Large intestine (tissue), 3 donors: ENCODE measurements around the gene APOD. TPM values are rescaled to one million over a fixed set of nuclear protein-coding genes. Genes with fewer than 3 reads are reported as not detected.
A peak's percentile ranks its signal among the peaks of the same experiment; 100 is the strongest.

Experiments
- DNase-seq, 2 donors: peaks; one replicate each; pipeline versions ENCODE4 v3.0.0 to v3.0.0-alpha.2; 2013
- H3K27ac ChIP-seq: one replicate; pipeline ENCODE4 v1.5.1; 2013; ENCODE audit warnings: low read length
- H3K27me3 ChIP-seq: 2 replicates; pipeline ENCODE4 v1.6.1; 2013; ENCODE audit warnings: low read length; ENCODE audit not compliant: control insufficient read depth, insufficient read depth
- H3K36me3 ChIP-seq: 2 replicates; pipeline ENCODE4 v1.6.1; 2013; ENCODE audit warnings: low read length; ENCODE audit not compliant: control insufficient read depth, insufficient read depth
- H3K4me1 ChIP-seq: one replicate; pipeline ENCODE4 v1.6.1; 2013; ENCODE audit warnings: low read length; ENCODE audit not compliant: control insufficient read depth, insufficient read depth
- H3K4me3 ChIP-seq: one replicate; pipeline ENCODE4 v1.5.1; 2013; ENCODE audit warnings: low read length
- H3K9me3 ChIP-seq: one replicate; pipeline ENCODE4 v1.6.1; 2013; ENCODE audit warnings: mild to moderate bottlenecking, low read depth, low read length, moderate library complexity; ENCODE audit not compliant: control insufficient read depth
- WGBS: methylation state at CpG from one replicate; pipeline ENCODE4 v1.1.5; 2013; ENCODE audit warnings: low lambda C conversion rate; ENCODE audit not compliant: insufficient coverage; 5-methylcytosine and 5-hydroxymethylcytosine counted together
- polyA plus RNA-seq: library from polyadenylated mRNA; unstranded; fragments of 120-200 nt; gene quantifications from one replicate; pipeline ENCODE4 v1.2.1, GENCODE V29; 2013

The APOD gene
- polyA plus RNA-seq, 1 donor, result 12.6 TPM

DNA sequence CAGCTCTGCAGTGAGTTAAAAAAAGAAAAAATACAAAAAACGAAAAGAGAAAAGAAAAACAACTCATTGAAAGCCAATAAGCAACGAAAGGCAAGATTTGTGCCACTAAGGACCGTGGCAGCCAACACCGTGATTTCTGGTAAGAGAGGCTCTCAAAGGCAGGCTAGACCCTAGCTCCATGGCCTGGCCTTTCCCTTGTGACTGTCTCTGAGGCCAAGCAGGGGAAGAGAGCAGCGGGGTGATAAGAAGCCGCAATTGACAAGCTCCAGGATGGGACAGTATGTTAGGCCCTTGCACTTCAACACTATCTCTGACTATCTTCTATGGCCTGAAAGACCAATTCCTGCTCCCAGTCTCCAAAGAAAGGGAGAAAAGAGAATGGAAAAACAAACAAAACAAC, 12.4 kb downstream of the APOD start:
- Histone ChIP-seq H3K4me1 (no peaks in the 10 kb centered on the region), H3K4me3 (no peak overlapping the region), H3K27ac (no peak overlapping the region), H3K36me3 (no peaks in the 10 kb centered on the region), H3K9me3 (no peaks in the 10 kb centered on the region), H3K27me3 (no peaks in the 10 kb centered on the region)
- 80% methylated on average over 4 of the region's 6 CpGs for WGBS
- no peak for DNase-seq

GRCh38 chr3:195570912-195571311, 12.8 kb downstream of the APOD start:
- WGBS, result no CpG with 5 or more reads among the region's 9 CpGs
- DNase-seq, result no peak
- H3K9me3 ChIP-seq, result no peaks in the 10 kb centered on the region
- no peak overlapping the region for H3K4me3 ChIP-seq
- no peaks in the 10 kb centered on the region for H3K36me3 ChIP-seq
- H3K4me1 ChIP-seq, result no peaks in the 10 kb centered on the region
- no peaks in the 10 kb centered on the region for H3K27me3 ChIP-seq
- no peak overlapping the region for H3K27ac ChIP-seq

DNA sequence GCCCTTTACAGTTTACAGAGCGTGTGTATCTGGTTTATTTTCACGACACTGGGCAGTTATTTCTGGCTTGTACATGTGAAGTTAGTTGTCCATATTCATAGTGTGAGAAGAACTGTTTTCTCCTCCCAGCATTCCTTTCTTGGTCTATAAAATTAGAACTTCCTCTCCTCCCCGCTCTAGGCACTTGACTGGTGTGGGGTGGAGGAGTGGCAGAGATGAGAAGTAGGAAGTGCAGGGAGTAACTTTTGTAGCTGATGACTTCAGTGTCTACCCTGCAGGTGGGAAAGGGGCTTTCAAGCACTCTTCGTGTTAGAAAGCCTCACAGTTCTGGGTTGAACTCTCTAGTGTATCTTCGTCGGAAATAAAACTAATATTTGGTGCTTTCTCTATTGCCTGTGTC, 13.4 kb downstream of the APOD start:
- WGBS, result 100% methylated on average over 2 of the region's 6 CpGs
- no peak overlapping the region for H3K27ac ChIP-seq
- no peaks in the 10 kb centered on the region for H3K27me3 ChIP-seq
- H3K4me1 ChIP-seq, result no peaks in the 10 kb centered on the region
- no peak for DNase-seq
- no peak overlapping the region for H3K4me3 ChIP-seq
- H3K36me3 ChIP-seq, result no peaks in the 10 kb centered on the region
- no peaks in the 10 kb centered on the region for H3K9me3 ChIP-seq

GRCh38 chr3:195568630-195569029, 15.1 kb downstream of the APOD start:
- no peaks in the 10 kb centered on the region for H3K27me3 ChIP-seq
- WGBS, result no CpG with 5 or more reads among the region's 5 CpGs
- no peaks in the 10 kb centered on the region for H3K9me3 ChIP-seq
- no peaks in the 10 kb centered on the region for H3K4me1 ChIP-seq
- no peak for DNase-seq
- no peak overlapping the region for H3K4me3 ChIP-seq
- H3K27ac ChIP-seq, result no peak overlapping the region
- no peaks in the 10 kb centered on the region for H3K36me3 ChIP-seq

GRCh38 chr3:195566797-195567196, 16.9 kb downstream of the APOD start:
- no peak overlapping the region for H3K4me3 ChIP-seq
- no peak overlapping the region for H3K27ac ChIP-seq
- H3K27me3 ChIP-seq, result no peaks in the 10 kb centered on the region
- no peak for DNase-seq
- H3K4me1 ChIP-seq, result no peaks in the 10 kb centered on the region
- WGBS, result no CpG with 5 or more reads among the region's 6 CpGs
- no peaks in the 10 kb centered on the region for H3K36me3 ChIP-seq
- H3K9me3 ChIP-seq, result no peaks in the 10 kb centered on the region

DNA sequence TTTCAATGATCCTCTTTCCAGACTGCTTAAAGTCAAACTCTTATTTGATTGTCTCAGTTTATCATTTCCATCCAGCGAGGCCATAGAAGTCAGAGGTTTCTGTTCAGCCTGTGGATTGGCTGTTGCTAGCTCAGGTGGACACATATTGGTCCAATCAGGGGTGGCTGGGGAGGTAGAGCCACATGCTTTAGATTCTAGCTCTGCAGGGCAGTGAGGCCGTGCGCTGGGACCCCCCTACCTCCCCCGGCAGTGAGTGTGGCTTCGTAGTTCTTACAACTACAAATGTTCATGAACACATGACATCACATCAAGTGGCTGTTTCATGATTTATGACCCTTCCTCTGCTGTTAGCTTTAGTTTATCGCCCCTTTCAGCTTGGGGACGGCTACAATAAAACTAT, 18.0 kb downstream of the APOD start:
- WGBS, result no CpG with 5 or more reads among the region's 7 CpGs
- Histone ChIP-seq H3K27ac (no peak overlapping the region), H3K4me1 (no peaks in the 10 kb centered on the region), H3K36me3 (no peaks in the 10 kb centered on the region), H3K9me3 (no peaks in the 10 kb centered on the region), H3K4me3 (no peak overlapping the region), H3K27me3 (no peaks in the 10 kb centered on the region)
- DNase-seq, result peak in 1 of 2 donors; percentile 46

GRCh38 chr3:195563317-195563716, 20.4 kb downstream of the APOD start:
- no CpG with 5 or more reads among the region's 4 CpGs for WGBS
- Histone ChIP-seq H3K4me1 (peaks cover 10% of the 10 kb centered on the region), H3K36me3 (no peaks in the 10 kb centered on the region), H3K4me3 (no peak overlapping the region), H3K27ac (no peak overlapping the region), H3K9me3 (no peaks in the 10 kb centered on the region), H3K27me3 (no peaks in the 10 kb centered on the region)
- no peak for DNase-seq

DNA sequence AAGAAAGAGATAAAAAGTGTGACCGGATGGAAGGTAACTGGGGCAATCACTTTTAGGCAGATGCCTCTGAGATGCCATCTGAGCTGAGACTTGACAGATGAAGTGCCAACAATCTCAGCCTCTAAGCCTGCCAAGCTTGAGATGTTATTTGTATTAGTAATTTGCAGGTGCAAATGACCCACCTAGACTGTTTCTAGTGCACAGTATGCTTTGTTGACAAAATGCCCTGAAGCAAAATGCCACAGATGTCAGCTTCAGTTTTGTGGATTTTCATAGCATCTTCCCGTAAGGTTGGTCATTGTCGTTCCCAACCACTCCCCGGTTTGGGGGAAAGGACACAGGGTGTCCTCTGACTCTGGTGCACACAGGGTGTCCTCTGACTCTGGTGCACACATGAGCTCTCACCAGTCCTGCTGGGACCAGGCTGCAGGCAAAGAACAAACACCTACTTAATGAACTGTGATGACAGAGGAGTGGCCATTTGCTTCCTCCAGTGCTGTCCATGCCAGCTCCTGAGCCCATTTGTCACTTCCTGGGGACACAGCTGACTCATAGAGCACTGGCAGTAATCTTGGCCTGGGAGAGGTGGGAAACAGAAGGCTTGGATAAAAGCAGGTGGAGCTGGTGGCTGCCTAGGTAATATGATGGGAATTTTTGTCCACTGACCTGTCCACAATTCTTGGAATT, 23.9 kb downstream of the APOD start:
- Histone ChIP-seq H3K4me1 (peaks cover 26% of the 10 kb centered on the region), H3K4me3 (no peak overlapping the region), H3K27me3 (no peaks in the 10 kb centered on the region), H3K36me3 (no peaks in the 10 kb centered on the region), H3K27ac (no peak overlapping the region), H3K9me3 (no peaks in the 10 kb centered on the region)
- 100% methylated on average over 1 of the region's 4 CpGs for WGBS
- DNase-seq, result no peak

GRCh38 chr3:195558602-195559001, 25.1 kb downstream of the APOD start:
- DNase-seq, result peak; percentile 90 to 94
- WGBS, result no CpG with 5 or more reads among the region's 3 CpGs
- no peak overlapping the region for H3K4me3 ChIP-seq
- H3K27me3 ChIP-seq, result no peaks in the 10 kb centered on the region
- no peaks in the 10 kb centered on the region for H3K36me3 ChIP-seq
- peak overlapping the region; percentile 81 for H3K27ac ChIP-seq
- H3K9me3 ChIP-seq, result no peaks in the 10 kb centered on the region
- H3K4me1 ChIP-seq, result peaks cover 26% of the 10 kb centered on the region

GRCh38 chr3:195557322-195557721, 26.4 kb downstream of the APOD start:
- WGBS, result no CpG with 5 or more reads among the region's 4 CpGs
- DNase-seq, result peak; percentile 73 to 86
- peaks cover 26% of the 10 kb centered on the region for H3K4me1 ChIP-seq
- peak overlapping the region; percentile 81 for H3K27ac ChIP-seq
- no peaks in the 10 kb centered on the region for H3K27me3 ChIP-seq
- no peak overlapping the region for H3K4me3 ChIP-seq
- no peaks in the 10 kb centered on the region for H3K9me3 ChIP-seq
- no peaks in the 10 kb centered on the region for H3K36me3 ChIP-seq

GRCh38 chr3:195556390-195556789, 27.4 kb downstream of the APOD start:
- Histone ChIP-seq H3K27ac (no peak overlapping the region), H3K27me3 (no peaks in the 10 kb centered on the region), H3K9me3 (no peaks in the 10 kb centered on the region), H3K36me3 (no peaks in the 10 kb centered on the region), H3K4me1 (peaks cover 31% of the 10 kb centered on the region), H3K4me3 (no peak overlapping the region)
- peak; percentile 45 to 68 for DNase-seq
- WGBS, result 80% methylated on average over 1 of the region's 10 CpGs
